Measurements from ENCODE around the gene FBXL16. TPM values are rescaled to one million over a fixed set of nuclear protein-coding genes. Genes with fewer than 3 reads are reported as not detected.
"Not testable (repeated sequence)": the region's sequence is repeated elsewhere in the genome, so short reads cannot be mapped to it uniquely, and the experiment has no call there.

The FBXL16 gene, protein sequence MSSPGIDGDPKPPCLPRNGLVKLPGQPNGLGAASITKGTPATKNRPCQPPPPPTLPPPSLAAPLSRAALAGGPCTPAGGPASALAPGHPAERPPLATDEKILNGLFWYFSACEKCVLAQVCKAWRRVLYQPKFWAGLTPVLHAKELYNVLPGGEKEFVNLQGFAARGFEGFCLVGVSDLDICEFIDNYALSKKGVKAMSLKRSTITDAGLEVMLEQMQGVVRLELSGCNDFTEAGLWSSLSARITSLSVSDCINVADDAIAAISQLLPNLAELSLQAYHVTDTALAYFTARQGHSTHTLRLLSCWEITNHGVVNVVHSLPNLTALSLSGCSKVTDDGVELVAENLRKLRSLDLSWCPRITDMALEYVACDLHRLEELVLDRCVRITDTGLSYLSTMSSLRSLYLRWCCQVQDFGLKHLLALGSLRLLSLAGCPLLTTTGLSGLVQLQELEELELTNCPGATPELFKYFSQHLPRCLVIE
- total RNA-seq (2014; rRNA removed; shearing (Covaris generic)), result 14.6 and 19.4 TPM in 2 replicates

DNA sequence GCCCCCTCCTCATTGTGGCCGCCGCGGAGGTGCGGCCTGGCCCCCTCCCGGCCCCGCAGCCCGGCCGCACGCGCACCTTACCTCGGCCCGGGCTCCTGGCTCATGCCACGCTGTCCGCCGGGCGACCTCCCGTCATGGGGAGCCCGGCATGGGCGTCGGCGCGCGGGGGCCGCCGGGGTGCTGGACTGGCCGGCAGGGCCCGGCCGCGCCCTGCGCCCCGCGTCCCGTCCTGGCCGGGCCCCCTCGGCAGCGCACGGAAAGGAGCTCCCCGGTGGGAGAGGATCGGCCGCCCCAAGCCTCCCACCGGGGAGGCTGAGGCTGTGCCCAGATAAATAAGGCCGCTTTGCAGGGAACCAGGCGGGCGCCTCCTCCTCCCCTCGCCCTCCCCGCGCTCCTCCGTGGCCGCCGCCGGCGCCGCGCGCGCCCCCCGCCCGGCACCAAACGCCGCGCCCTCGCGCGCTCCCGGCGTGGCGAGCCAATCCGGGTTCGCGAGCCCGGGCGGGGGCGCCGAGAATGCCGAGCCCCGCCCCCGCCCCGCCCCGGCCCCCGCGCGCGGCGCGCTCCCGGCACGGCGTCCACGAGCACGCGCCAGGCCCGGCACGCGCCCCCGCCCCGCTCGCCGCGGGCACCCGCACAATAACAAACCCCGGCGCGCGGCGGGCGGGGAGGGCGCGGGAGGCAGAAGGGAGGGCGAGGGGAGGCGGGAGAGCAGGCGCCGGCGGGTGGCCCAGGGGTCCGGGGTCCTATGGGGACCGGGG lies at the start of gene FBXL16:
Gene FBXL16, minus strand, starts transcription at position 371 of the 758 bp plus-strand sequence. CDS start 8,396 bp downstream, outside the sequence.
- DNase-seq (ENCODE audit: low spot score), result peak; percentile 79
- in situ Hi-C loops (cut with HindIII; ENCODE audit: low sequenced_read_pairs), result loop anchor here (25.0 kb wide), 1 partner anchor 157 kb away; no protein-coding TSS in a partner anchor

DNA sequence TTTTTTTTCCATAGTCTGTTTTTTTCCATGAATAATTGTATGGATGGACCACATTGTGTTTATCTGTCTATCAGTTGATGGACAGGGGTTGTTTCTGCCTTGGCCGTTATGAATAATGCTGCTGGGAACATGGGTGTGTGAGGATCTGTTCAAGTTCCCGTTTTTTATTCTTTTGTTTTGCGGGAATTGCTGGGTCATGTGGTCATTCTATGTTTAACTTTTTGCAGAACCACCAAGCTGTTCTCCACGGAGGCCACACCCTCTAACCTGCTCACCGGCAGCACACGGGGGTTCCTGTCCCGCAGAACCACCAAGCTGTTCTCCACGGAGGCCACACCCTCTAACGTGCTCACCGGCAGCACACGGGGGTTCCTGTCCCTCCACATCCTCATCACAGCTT lies 49.1 kb upstream of the FBXL16 start:
- DNase-seq (ENCODE audit: low spot score), result no peak
- in situ Hi-C loops (cut with HindIII; ENCODE audit: low sequenced_read_pairs), result no loop called here

DNA sequence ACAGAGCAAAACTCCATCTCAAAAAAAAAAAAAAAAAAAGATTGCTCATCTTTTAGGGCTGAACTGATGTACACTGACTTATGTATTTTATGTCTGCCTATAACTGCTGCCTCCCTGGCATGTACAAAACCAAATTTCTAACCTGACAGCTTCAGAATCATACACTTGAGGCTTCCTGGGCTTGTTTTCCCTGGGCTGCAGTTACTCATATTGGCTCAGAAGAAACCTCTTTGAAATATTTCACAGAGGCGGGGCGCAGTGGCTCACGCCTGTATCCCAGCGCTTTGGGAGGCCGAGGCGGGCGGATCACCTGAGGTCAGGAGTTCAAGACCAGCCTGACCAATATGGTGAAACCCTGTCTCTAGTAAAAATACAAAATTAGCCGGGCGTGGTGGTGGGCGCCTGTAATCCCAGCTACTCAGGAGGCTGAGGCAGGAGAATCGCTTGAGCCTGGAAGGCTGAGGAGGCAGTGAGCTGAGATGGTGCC lies 48.6 kb upstream of the FBXL16 start:
- DNase-seq (ENCODE audit: low spot score); in situ Hi-C loops (cut with HindIII; ENCODE audit: low sequenced_read_pairs): not testable (repeated sequence)

DNA sequence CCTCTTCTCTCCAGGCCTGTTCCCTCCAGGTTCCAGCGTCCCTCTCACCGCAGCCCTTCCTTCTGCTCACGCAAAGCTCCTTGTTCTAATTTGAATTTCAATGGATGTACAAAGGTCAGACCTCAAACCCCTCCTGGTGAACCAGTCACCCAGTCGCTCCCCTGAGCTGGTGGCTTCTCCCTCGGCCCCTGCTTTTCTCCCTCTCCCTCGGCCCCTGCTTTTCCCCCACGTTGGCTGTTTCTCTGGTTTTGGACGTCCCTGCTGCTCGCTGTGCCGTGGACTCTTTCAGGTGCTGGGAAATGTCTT lies 46.4 kb upstream of the FBXL16 start:
- in situ Hi-C loops (cut with HindIII; ENCODE audit: low sequenced_read_pairs), result no loop called here
- peak; percentile 30 for DNase-seq (ENCODE audit: low spot score)

DNA sequence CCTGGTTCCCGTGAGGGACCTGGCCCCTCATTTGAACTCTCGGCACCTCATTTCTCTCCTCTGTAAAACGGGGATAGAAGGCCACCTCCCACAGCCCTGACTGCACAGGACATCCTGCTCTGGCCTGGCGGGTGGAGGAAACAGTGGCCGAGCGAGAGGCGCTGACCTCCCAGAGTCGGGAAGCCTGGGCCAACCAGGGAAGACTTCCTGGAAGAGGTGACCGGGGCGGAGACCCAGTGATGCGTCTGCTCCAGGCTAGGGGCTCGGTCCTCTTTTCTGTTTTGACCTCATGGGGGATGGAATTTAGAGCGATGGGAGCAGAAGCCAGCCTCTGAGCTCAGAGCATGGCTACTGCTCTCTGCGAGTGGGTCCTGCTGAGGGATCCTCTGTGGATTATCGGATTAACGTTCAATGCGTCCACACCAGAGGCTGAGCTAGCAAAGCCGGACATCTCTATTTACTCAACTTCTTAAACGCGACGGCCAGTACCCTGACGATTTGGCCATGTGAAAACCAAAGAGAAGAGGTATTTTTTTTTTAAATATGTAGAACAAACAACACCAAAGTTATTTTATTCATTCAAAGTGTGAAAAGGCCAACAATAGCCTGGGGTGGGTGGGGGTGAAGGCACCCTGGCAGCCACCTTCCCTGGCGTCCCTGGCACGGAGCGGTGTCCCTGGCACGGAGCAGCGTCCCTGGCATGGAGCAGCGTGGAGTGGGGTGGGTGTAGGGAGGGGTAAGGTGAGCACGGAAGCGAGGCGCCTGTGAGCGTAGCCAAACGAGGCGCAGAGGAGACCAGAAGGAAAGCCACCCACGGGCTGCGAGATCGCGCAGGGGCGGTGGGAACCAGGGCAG lies 45.8 kb upstream of the FBXL16 start:
- DNase-seq (ENCODE audit: low spot score), result peak; percentile 66
- in situ Hi-C loops (cut with HindIII; ENCODE audit: low sequenced_read_pairs), result no loop called here

DNA sequence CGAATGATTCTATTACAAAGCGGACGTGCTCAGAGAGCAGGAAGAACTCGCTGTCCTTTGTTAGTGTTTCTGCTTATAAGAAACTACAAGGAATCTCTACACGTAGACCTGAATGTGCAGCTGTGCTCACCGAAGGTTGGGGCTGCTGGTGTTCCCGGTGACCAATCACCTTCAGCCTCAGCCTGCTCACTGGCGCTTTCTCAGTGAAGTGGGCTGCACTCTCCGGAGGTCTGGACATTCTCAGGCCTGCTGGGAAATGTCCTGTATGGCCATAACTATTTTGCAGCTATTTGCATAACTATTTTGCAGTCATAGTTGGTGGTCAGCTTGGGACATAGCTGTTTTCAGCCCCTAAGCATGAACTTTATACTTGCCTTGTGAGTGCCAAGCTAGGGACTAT lies 44.9 kb upstream of the FBXL16 start:
- no peak for DNase-seq (ENCODE audit: low spot score)
- in situ Hi-C loops (cut with HindIII; ENCODE audit: low sequenced_read_pairs), result no loop called here

DNA sequence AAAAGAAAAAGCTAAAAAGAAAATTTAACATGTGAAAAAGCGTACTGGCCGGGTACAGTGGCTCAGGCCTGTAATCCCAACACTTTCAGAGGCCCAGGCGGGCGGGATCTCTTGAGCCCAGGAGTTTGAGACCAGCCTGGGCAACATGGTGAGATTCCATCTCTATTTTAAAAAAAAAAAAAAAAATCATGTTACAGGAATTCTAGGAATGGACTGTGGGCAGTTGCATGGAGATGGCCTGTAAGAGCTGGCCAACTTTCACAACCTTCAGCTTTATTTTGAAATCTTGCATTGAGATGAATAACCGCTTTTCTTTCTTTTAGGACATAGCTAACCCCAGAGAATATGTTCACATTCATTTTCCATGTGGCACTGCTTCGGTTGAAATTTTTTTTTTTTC lies 43.4 kb upstream of the FBXL16 start:
- in situ Hi-C loops (cut with HindIII; ENCODE audit: low sequenced_read_pairs), result no loop called here

DNA sequence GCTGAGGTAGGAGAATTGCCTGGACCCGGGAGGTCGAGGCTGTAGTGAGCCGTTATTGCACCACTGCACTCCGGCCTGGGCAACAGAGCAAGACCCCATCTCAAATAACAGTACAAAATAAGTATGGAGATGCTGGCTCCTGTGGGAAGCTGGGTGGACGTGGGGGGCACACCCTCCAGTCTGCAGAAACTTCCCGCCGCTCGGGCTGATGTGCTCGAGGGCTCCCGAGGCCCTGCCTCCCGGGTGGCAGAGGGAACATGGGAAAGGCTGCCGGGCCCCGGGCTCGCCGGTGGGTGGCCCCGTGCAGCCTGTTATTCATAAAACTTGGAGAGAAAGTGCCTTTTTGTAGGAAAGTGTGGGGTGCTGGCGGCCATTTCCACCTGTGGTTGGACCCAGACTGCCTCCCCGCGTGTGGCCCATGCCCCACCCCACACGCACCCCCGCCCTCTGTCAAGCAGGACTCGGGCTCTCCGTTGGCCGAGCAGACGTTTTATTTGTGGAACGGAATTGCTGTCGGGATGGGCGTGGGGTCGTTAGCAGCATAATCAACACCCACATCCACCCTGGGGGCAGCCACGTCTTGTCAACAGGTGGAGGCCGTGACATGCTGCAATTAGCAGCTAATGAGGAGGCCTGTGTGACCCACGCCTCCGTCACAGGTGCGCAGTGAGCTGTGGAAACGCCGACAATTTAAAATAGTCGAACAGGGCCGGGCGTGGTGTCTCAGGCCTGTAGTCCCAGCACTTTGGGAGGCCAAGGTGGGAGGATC lies 42.6 kb upstream of the FBXL16 start:
- in situ Hi-C loops (cut with HindIII; ENCODE audit: low sequenced_read_pairs), result no loop called here
- no peak for DNase-seq (ENCODE audit: low spot score)

More for the DNA sequence above, 43.4 kb upstream of the FBXL16 start:
- DNase-seq (ENCODE audit: low spot score), result no peak

DNA sequence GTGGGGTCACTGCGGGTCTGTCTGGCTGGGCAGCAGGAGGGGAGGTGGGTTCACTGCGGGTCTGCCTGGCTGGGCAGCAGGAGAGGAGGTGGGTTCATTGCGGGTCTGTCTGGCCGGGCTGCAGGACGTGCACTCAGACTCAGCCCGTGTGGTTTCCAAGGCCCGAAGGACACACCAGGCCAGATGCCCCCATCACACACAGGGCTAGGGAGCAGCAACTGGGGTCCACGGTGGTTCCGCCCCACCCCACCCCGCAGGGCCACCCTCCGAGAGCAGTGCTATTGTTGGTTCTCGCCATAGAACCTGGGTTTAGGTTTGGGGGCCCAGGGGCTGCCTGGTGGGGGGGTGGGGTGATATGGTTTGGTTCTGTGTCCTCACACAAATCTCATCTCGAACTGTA lies 41.0 kb upstream of the FBXL16 start:
- in situ Hi-C loops (cut with HindIII; ENCODE audit: low sequenced_read_pairs), result no loop called here
- no peak for DNase-seq (ENCODE audit: low spot score)

DNA sequence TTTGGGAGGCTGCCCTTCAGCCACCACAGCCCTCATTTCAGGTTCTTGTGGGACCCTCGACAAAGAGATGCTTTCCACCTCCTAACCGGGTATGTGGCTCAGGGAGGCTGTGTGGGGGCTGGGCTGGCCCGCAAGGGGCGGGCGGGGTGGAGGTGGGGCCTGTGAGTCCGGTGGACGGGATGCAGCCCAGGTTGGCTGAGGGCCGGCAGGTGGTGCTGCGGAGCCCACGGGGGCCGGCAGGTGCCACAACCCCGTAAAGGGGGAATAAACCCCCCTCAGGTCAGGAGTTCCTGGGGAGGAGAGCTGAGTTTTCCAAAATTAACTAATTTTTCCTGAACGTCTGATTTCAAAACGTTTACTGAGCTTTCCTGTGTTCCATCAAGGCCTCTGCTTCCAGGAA lies 40.1 kb upstream of the FBXL16 start:
- in situ Hi-C loops (cut with HindIII; ENCODE audit: low sequenced_read_pairs), result no loop called here

DNA sequence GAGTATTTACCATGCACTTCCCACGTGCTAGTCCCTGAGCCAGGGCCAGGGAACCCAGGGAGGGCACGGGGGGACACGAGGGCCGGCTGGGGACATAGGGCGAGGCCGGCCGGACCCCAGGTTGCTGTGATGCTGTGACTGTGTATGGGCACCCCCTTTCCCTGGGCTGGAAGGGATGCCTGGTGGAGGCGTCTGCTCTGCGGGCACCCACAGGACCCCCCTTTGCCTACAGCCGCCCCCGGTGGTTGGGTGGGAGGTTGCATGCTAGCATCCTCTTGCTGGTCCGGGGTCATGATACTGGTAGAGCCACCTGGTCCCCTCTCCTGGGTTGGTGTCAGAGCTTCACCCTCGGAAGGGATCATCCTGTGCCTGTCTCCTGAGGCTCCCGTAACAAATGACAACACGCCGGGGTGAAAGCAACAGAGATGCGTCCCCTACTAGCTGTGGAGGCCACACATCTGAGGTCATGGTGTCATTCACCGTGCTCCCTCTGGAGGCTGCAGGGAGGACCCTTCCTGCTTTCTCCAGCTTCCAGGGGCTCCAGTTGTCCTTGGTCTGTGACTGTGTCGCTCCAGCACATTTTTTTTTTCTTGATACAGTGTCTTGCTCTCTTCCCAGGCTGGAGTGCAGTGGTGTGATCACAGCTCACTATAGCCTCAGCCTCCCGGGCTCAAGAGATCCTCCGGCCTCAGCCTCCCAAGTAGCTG lies 38.3 kb upstream of the FBXL16 start:
- in situ Hi-C loops (cut with HindIII; ENCODE audit: low sequenced_read_pairs), result no loop called here
- DNase-seq (ENCODE audit: low spot score), result no peak

More for the DNA sequence above, 40.1 kb upstream of the FBXL16 start:
- DNase-seq (ENCODE audit: low spot score), result no peak

DNA sequence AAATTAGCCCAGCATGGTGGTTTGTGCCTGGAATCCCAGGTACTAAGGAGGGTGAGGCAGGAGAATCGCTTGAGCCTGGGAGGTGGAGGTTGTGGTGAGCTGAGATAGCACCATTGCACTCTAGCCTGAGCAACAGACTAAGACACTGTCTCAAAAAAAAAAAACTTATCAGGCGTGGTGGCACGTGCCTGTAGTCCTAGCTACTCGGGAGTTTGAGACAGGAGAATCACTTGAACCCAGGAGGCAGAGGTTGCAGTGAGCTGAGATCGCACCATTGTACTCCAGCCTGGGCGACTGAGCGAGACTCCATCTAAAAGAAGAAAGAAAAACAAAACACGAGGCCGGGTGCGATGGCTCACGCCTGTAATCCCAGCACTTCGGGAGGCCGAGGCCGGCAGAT lies 37.3 kb upstream of the FBXL16 start:
- DNase-seq (ENCODE audit: low spot score); in situ Hi-C loops (cut with HindIII; ENCODE audit: low sequenced_read_pairs): not testable (repeated sequence)

DNA sequence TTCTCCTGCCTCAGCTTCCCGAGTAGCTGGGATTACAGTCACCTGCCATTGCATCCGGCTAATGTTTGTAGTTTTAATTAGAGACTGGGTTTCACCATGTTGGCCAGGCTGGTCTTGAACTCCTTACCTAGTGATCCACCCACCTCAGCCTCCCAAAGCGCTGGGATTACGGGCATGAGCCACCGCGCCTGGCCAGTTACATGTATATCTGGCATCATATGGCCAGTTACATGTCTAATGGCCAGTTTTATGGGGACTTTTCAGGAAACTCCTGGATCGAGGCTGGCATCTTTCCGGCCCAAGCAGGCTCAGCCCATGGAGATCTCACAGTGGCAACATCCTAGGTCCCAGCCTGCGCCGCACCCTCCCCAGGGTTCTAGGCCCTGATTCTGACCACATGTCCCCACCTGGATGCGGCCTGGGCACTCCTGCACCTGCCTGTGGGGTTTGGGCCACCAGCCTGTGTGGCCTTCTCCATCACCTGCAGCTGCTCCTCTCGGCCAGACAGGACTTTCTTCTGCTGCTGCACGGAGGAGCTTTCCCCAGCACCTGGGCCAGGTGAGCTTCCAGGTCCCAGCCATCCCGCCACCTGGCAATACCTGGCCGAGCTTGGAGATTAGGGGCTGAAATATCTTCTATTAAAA lies 36.5 kb upstream of the FBXL16 start:
- in situ Hi-C loops (cut with HindIII; ENCODE audit: low sequenced_read_pairs), result no loop called here

DNA sequence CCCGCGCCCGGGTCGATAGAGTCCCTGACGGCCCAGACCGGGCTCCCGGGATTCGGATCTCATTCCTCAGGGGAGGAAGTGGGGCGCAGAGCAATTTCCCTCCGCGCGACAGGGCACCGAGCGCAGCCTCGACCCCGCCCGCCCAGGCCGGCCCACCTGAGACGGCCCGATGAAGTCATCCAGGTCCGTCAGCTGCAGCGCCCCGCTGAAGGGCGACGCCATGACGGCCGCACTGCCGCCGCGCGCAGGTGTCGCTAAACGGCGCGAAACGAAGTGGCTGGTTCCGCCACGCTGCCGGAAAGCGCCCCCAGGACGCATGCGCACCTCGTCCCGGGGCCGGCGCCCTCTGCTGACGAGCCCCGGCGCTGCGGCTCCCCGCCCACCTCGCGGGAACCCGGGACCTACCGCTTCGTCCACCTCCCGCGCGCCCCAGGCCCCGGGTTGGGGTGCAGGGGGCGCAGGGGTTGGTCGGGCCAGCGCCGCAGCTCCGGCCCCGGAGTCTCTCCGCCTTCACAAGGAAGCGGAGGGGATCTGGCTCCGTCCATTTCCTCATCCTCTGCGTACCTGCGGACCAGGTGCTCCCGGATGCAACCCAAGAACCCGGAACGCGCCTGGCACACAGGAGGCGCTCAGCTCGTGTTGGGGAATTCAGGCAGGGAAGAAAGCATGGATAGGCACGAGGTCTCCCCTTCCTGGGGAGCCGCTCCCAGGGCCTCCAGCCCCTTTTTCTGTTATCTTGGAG lies 35.3 kb upstream of the FBXL16 start, which contains the start of gene CIAO3:
Gene CIAO3, minus strand, starts transcription at position 234 of the 742 bp plus-strand sequence. Its CDS starts 12 bp downstream, at position 222.
- in situ Hi-C loops (cut with HindIII; ENCODE audit: low sequenced_read_pairs), result no loop called here
- peak; percentile 84 for DNase-seq (ENCODE audit: low spot score)

More for the DNA sequence above, 36.5 kb upstream of the FBXL16 start:
- DNase-seq (ENCODE audit: low spot score), result no peak

DNA sequence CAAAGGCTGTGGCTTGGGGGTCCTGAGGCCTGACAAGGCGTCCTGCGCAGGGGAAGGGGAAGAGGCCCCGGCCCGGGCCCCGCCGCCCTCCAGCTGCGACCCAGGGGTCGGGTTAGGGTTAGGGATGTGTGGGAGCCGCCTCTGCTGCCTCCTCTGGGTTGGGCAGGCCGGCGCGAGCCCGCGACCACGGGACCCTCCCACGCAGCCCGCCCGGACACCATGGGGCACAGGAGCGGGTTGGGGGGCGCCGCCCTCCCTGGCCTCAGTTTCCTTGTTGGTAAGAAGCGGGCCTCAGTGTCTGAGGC lies 34.8 kb upstream of the FBXL16 start:
- in situ Hi-C loops (cut with HindIII; ENCODE audit: low sequenced_read_pairs), result no loop called here
- no peak for DNase-seq (ENCODE audit: low spot score)

DNA sequence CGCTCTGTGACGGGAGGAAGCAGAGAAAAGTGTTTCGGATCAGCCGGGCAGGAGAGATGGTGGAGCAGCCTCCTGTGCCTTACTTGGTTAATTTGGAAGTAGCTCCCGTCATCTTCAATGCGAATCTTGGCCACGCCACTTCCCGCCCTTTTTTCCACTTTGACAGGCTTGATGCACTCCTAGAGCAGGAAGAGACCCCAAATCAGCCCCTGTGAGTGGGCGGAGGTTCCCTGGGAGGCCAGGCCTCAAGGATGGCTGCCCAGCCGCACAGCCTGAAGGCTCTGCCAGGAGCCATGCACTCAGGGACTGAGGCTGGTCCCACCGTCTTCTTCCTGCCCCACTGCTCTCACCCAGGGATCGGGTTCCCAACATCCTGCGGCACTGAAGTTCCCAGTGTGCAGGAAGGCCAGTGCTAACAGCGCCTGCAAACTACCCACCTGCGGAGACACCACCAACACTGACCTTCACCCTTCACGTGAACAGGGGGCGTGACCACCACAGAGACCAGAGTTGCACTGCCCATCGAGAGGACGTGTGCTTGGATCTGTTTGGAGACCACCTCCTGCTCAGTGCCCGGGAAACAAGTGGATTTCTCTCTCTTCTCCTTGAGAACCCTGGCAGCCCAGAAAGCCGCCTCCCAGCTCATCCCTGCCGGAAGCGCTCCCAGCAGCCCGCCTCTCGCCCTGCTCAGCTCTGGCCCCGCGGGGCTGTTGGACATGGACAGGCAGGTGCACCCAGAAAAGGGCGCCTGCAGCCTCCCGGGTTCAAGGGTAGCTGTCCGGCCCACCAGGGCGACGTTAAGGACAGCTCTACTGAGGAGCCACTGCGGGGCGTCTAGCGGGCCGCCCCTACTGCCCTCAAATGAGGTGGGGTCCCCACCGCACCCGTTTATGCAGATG lies 34.2 kb upstream of the FBXL16 start:
- in situ Hi-C loops (cut with HindIII; ENCODE audit: low sequenced_read_pairs), result no loop called here

More for the DNA sequence above, 34.2 kb upstream of the FBXL16 start:
- no peak for DNase-seq (ENCODE audit: low spot score)
